KMS-11 (cell line): ENCODE data around the gene TENM4.

ENCODE experiments used
- H2AFZ ChIP-seq: fragments of 200-600 bp; sonication (generic); 2 replicates; pipeline ENCODE4 v1.6.1; 2016; ENCODE audit warnings: antibody characterized with exemption, mixed run types, low read depth
- H3K27ac ChIP-seq: fragments of 200-600 bp; sonication (generic); 2 replicates; pipeline ENCODE4 v1.6.1; 2016; ENCODE audit warnings: mild to moderate bottlenecking, mixed run types
- H3K27me3 ChIP-seq: fragments of 200-600 bp; sonication (generic); 2 replicates; pipeline ENCODE4 v1.6.1; 2017; ENCODE audit warnings: mild to moderate bottlenecking, low read depth, mixed run types, moderate library complexity; ENCODE audit not compliant: insufficient read depth
- H3K36me3 ChIP-seq: fragments of 200-600 bp; sonication (generic); 2 replicates; pipeline ENCODE4 v1.6.1; 2017; ENCODE audit warnings: mild to moderate bottlenecking, mixed run types; ENCODE audit not compliant: insufficient read depth
- H3K4me1 ChIP-seq: fragments of 200-600 bp; sonication (generic); 2 replicates; pipeline ENCODE4 v1.6.1; 2016; ENCODE audit warnings: mild to moderate bottlenecking, low read depth, mixed run types; ENCODE audit not compliant: poor library complexity, severe bottlenecking
- H3K4me2 ChIP-seq: fragments of 200-600 bp; sonication (generic); 2 replicates; pipeline ENCODE4 v1.7.0; 2016; ENCODE audit warnings: mild to moderate bottlenecking, mixed run types
- H3K4me3 ChIP-seq: fragments of 200-600 bp; sonication (generic); IDR thresholded peaks from 2 replicates; pipeline ENCODE4 v1.6.1; 2017; ENCODE audit warnings: low read depth, low read length, mixed read lengths; ENCODE audit not compliant: insufficient read depth
- H3K79me2 ChIP-seq: fragments of 200-600 bp; sonication (generic); 2 replicates; pipeline ENCODE4 v1.6.1; 2016; ENCODE audit warnings: low read depth, mixed run types; ENCODE audit not compliant: insufficient read depth
- H3K9ac ChIP-seq: fragments of 200-600 bp; sonication (generic); 2 replicates; pipeline ENCODE4 v1.6.1; 2016; ENCODE audit warnings: mild to moderate bottlenecking, mixed run types
- H4K20me1 ChIP-seq: fragments of 200-600 bp; sonication (generic); 2 replicates; pipeline ENCODE4 v1.6.1; 2016; ENCODE audit warnings: mild to moderate bottlenecking, mixed run types; ENCODE audit not compliant: insufficient read depth
- CTCF ChIP-seq: fragments of 200-600 bp; sonication (generic); conservative IDR thresholded peaks from 2 replicates; pipeline ENCODE4 v1.6.1; 2017; ENCODE audit warnings: low read depth, mild to moderate bottlenecking, antibody characterized with exemption, low read length, moderate library complexity, mixed read lengths

TENM4 gene

DNA sequence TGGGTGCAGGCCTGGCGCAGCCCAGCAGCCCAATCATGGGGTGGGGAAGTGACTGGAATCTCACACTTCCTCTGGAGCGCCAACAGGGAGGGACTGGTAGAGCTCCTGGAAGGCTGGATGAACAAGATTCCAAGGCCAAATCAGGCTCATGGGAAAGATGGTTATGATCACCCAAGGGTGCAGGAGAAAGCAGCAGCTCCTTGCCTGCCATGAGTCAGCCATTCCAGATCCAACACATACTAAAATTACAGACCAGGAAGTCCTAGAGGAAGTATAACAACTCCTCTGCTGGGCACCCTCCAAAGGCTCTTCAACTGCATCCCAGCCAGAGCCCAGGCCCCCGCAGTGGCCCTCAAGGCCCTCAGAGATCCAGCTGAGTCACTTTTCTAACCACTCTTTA is 427.3 kb downstream of the TENM4 start:
- H3K36me3 ChIP-seq = no peaks in the 10 kb centered on the region
- H3K4me2 ChIP-seq = no peak overlapping the region
- no peaks in the 10 kb centered on the region for H4K20me1 ChIP-seq
- H3K9ac ChIP-seq = no peak overlapping the region
- no peaks in the 10 kb centered on the region for H3K4me1 ChIP-seq
- H3K4me3 ChIP-seq = no peak overlapping the region
- H3K79me2 ChIP-seq = no peaks in the 10 kb centered on the region
- no peak for TF ChIP-seq CTCF
- H3K27ac ChIP-seq = no peak overlapping the region
- H3K27me3 ChIP-seq = no peaks in the 10 kb centered on the region
- H2AFZ ChIP-seq = no peak overlapping the region

DNA sequence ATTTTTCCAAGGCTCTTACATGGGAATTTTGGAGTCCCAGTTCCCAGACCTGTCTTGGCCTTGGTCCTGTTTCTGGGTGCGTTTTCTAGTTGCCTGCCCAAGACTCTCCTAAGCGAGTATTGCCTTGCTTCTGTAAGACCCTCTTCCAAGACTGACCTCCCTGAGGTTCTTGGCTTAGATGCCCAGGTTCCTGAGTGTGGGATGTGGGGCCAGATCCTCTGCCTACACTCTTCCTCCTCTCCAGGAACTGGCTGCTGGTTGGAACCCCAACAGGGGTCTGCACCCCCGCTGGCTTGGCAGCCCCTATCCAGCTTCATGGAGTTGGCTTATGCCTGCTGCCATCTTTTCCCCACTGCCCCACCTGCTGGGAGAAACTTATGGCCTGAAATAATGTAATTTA is 429.5 kb downstream of the TENM4 start:
- H3K4me3 ChIP-seq = no peak overlapping the region
- no peaks in the 10 kb centered on the region for H3K27me3 ChIP-seq
- no peaks in the 10 kb centered on the region for H3K36me3 ChIP-seq
- TF ChIP-seq CTCF = no peak
- H3K4me2 ChIP-seq = no peak overlapping the region
- no peak overlapping the region for H2AFZ ChIP-seq
- no peaks in the 10 kb centered on the region for H3K4me1 ChIP-seq
- no peak overlapping the region for H3K27ac ChIP-seq
- no peak overlapping the region for H3K9ac ChIP-seq
- no peaks in the 10 kb centered on the region for H3K79me2 ChIP-seq
- no peaks in the 10 kb centered on the region for H4K20me1 ChIP-seq

GRCh38 chr11:79007771-79008402 is 432.9 kb downstream of the TENM4 start:
- H3K4me2 ChIP-seq = no peak overlapping the region
- no peak for TF ChIP-seq CTCF
- no peak overlapping the region for H3K9ac ChIP-seq
- H4K20me1 ChIP-seq = no peaks in the 10 kb centered on the region
- H3K4me3 ChIP-seq = no peak overlapping the region
- H3K27me3 ChIP-seq = no peaks in the 10 kb centered on the region
- H2AFZ ChIP-seq = no peak overlapping the region
- no peaks in the 10 kb centered on the region for H3K4me1 ChIP-seq
- H3K79me2 ChIP-seq = no peaks in the 10 kb centered on the region
- no peaks in the 10 kb centered on the region for H3K36me3 ChIP-seq
- H3K27ac ChIP-seq = no peak overlapping the region

GRCh38 chr11:79006854-79007253 is 434.0 kb downstream of the TENM4 start:
- Histone ChIP-seq H3K27ac (no peak overlapping the region), H3K36me3 (no peaks in the 10 kb centered on the region), H3K79me2 (no peaks in the 10 kb centered on the region), H3K4me2 (no peak overlapping the region), H3K4me1 (no peaks in the 10 kb centered on the region), H3K9ac (no peak overlapping the region), H3K27me3 (no peaks in the 10 kb centered on the region), H4K20me1 (no peaks in the 10 kb centered on the region), H3K4me3 (no peak overlapping the region), H2AFZ (no peak overlapping the region)
- TF ChIP-seq CTCF = no peak
